Measurements from ENCODE around the gene SPNS3.

DNA sequence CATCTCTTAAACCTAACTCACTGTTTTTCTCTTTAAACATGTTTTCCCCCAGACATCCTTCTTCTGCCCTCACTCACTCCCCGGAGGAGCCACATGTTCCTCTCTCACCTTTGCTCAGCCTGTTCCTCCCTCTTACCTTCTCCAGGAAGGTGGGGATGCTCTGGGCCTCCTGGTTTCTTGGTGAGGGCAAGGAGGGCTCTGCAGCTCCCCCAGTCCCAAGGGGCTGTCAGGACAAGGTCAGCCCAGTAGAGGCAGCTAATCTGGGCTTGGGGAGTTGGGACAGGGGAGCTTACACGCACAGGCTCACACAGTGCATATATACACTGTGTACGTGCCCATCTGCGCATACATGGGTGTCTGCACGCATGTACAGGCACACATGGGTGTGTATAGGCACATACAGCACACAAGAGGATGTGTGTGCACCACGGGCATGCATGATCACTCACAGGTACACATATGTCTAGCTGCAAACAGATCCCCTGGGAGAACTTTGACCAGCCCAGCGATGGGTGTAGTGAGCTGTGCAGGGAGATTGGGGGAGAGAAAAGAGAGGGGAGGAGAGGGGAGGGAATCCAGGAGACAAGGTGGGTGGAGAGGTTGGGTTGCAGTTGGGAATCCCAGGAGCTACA, 28.6 kb upstream of the SPNS3 start:
- TF ChIP-seq, protein P1, sequence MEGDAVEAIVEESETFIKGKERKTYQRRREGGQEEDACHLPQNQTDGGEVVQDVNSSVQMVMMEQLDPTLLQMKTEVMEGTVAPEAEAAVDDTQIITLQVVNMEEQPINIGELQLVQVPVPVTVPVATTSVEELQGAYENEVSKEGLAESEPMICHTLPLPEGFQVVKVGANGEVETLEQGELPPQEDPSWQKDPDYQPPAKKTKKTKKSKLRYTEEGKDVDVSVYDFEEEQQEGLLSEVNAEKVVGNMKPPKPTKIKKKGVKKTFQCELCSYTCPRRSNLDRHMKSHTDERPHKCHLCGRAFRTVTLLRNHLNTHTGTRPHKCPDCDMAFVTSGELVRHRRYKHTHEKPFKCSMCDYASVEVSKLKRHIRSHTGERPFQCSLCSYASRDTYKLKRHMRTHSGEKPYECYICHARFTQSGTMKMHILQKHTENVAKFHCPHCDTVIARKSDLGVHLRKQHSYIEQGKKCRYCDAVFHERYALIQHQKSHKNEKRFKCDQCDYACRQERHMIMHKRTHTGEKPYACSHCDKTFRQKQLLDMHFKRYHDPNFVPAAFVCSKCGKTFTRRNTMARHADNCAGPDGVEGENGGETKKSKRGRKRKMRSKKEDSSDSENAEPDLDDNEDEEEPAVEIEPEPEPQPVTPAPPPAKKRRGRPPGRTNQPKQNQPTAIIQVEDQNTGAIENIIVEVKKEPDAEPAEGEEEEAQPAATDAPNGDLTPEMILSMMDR (IDR thresholded peaks at IDR 0.05; ENCODE audit: low read length) = no peak
- TF ChIP-seq EZH2 (IDR thresholded peaks at IDR 0.05; ENCODE audit: borderline replicate concordance, low read length) = no peak

Data from OCI-LY1 (cell line).